LHCN-M2 (cell line): ENCODE data around the gene GATA3. TPM values are rescaled to one million over a fixed set of nuclear protein-coding genes. Genes with fewer than 3 reads are reported as not detected.

Source experiments
- DNase-seq: peaks from one replicate; pipeline ENCODE4 v3.0.0-alpha.2; 2012; ENCODE audit warnings: low read depth
- total RNA-seq: library from RNA; depleted of rRNA; stranded (reverse); fragments of >200 nt; gene quantifications from 2 replicates; pipeline ENCODE4 v1.2.3, GENCODE V29; 2014

The GATA3 gene
- total RNA-seq, 1 experiment from 2014 or later: not detected

DNA sequence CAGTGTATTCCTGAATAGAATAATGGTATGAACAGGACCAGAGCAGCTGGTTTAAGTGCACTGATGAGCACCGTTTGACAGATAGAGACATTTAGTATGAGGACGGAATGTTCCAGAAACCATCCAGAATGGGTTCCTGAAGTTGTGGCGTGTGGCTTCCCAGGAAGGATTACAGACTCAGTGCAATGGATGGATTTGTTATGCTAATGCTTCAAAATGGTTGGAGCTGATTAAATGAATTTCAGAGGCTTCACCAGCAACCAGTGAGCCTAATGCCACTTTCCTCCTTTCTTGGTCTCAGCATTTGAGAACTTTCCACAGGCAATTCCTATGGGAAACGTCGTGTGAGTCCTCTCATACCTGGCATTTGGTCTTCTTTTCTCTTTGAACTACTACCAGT, 9.9 kb downstream of the GATA3 start:
- DNase-seq: no peak

DNA sequence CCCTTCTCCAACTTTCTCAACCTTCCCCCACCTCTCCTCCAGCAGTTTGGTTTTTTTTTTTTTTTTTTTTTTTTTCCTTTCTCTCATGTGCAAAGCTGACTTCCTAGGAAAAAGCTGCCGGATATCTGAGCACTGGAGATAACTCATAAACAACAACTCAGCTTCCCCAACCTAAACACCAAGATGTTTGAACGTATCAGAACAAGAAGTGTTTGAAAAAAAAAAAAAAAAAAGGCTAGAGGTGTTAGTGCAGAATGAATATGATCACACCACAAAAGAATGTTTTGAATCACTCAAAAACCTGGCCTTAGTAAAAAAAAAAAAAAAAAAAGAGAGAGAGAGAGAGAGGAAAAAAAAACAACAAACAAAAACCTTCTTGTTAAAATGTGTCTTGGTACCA, 11.2 kb downstream of the GATA3 start:
- no peak for DNase-seq

DNA sequence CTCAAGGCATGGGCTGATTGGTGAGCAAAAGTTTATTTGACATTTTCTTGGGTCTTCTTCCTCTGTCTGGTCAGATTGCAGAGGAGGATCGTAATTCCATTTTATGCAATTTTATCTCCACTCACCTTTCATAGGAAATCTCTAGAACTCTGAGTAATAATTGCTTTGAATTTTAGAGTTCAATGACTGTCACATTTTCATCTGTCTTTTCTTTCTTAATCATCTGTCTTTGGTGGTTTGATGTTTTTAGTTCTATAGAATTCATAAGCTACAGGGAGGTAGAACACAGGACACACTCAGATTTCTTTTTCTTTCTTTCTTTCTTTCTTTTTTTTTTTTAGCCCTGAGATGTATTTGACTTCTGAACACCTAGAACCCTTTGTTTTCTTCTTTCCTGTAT, 11.6 kb downstream of the GATA3 start:
- no peak for DNase-seq

DNA sequence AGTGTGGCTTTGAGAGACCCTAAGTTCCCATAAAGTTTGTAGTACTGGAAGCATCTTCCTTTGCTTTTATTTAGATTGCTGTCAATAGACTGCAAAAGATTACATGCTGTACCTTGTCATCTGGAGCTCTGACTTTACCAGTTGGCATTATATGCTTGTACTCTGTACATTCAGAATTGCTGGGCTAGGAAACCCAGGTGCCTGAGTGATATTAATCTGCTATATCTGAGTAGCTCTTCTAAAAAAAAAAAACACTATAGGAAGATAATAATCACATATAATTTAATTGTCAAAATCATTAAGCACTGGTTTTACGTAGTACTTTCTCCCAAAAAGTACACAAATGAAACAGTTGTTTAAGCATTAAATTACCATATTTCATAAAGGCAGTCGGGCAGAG, 12.3 kb downstream of the GATA3 start:
- no peak for DNase-seq

DNA sequence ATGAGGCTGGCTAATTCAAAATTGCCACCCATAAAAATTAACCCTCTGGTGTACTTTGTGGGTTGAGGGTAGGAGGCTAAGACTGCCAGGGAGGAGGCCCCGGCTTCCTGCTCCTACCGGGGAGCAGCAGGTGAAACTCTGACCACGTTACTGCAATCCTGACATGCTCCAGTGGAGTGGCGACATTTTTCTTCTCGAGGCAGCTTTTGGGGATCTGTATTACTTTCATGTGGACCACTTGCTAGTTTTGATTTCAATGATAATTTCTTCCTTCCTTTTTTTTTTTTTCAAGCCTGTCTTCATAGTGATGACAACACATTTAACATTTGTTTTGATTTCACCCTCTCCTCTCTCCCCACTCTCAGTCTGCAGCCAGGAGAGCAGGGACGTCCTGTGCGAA, 14.6 kb downstream of the GATA3 start:
- DNase-seq: no peak

DNA sequence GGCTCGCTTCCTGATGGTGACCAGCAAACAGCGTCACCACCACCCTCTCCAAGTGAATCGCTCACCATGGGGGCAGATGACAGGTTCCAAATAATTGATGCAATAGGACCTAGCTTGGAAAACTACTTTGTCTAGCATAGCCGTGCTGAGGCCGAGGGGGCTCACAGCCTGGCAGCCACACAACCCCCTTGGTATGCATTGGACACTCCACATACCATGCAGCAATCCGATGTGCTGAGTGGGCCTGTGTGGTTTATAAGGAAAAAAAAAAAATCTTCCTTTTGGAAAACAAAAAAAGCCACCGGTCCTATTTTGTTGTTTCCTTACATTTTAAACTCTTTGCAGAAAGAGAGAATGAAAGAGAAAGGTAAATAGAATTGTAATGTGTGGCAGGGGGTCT, 15.1 kb downstream of the GATA3 start:
- no peak for DNase-seq

DNA sequence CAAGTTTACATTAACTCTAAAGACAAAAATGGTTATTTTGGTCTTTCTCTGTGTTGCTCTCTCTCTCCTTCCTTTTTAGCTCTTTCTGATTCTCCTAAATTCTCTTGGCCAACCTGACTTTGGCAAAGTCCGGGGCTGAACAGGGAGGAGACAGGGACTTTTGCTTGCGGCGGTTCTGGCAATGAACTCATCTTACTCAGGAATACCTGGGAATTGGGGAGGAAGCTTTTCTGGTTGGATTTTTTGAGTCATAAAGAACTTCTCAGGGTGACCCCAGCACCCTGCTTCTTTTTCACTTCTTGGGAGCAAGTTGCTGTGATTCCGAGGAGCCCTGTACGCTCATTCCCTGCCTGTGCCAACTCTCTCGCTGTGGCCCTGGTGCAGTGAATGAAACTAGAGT, 16.0 kb downstream of the GATA3 start:
- no peak for DNase-seq

DNA sequence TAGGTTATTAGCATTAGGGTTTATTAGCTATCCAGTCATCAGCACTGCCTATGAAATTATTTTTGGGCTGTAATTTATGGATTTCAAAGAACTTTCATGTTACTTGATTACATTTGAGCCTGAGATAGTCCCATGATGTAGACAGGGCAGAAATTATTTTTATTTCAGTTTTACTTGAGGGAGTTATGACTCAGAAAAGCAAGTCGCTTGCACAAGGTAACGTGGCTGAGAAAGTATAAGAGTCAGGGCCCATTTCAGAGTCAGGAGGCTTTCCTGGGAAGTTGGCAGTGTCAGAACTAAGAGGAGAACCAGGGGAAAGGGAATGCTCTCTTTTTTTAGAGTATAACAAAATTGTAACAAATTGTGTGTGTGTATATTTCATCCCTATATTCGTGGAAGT, 16.5 kb downstream of the GATA3 start:
- no peak for DNase-seq

DNA sequence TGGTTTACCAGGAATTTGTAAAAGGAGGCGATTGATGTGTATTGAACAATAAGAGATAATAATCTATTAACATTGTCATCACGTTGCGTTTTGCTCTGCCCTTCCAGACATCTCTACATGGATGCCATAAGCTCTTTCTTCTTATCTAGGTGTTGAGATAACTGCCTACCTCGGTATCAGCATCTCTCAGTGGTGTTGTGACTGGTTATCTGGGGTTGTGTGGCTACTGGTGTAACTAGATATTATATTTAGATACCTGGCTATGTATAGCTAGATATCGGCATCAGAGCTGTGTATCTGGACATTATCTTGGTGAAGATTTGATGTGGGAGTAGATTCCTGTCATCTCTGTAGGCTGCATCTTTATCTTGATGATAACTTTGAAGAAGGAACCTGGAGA, 17.2 kb downstream of the GATA3 start:
- no peak for DNase-seq

DNA sequence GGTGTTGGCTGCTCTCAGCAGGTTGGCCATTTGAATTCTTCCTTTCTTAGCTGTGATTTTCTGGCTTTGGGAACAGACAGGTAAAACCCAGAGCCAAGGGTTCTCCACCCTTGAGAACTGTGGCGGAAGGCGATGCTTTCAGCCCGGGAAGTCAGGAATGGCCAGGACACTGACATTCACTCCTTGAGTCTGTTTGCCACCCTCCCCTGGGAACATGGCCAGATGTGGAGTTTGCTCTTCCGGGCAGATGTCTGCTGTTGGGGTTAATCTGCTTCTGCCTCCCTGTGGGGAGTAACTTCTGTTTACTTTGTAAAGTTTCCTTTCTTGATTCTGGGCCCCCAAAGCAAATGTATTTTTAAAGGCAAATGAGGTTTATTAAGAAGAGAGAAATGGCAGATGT, 17.7 kb downstream of the GATA3 start:
- DNase-seq: no peak

DNA sequence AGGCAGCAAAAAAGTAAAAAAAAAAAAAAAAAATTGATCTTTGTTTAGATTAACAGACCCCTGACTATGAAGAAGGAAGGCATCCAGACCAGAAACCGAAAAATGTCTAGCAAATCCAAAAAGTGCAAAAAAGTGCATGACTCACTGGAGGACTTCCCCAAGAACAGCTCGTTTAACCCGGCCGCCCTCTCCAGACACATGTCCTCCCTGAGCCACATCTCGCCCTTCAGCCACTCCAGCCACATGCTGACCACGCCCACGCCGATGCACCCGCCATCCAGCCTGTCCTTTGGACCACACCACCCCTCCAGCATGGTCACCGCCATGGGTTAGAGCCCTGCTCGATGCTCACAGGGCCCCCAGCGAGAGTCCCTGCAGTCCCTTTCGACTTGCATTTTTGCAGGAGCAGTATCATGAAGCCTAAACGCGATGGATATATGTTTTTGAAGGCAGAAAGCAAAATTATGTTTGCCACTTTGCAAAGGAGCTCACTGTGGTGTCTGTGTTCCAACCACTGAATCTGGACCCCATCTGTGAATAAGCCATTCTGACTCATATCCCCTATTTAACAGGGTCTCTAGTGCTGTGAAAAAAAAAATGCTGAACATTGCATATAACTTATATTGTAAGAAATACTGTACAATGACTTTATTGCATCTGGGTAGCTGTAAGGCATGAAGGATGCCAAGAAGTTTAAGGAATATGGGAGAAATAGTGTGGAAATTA, 19.4 kb downstream of the GATA3 start:
- no peak for DNase-seq

DNA sequence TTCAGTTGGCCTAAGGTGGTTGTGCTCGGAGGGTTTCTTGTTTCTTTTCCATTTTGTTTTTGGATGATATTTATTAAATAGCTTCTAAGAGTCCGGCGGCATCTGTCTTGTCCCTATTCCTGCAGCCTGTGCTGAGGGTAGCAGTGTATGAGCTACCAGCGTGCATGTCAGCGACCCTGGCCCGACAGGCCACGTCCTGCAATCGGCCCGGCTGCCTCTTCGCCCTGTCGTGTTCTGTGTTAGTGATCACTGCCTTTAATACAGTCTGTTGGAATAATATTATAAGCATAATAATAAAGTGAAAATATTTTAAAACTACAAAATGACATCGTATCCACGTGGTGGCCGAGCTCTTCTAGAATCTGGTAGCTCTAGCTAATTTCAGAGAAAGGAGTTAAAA, 20.4 kb downstream of the GATA3 start:
- no peak for DNase-seq

DNA sequence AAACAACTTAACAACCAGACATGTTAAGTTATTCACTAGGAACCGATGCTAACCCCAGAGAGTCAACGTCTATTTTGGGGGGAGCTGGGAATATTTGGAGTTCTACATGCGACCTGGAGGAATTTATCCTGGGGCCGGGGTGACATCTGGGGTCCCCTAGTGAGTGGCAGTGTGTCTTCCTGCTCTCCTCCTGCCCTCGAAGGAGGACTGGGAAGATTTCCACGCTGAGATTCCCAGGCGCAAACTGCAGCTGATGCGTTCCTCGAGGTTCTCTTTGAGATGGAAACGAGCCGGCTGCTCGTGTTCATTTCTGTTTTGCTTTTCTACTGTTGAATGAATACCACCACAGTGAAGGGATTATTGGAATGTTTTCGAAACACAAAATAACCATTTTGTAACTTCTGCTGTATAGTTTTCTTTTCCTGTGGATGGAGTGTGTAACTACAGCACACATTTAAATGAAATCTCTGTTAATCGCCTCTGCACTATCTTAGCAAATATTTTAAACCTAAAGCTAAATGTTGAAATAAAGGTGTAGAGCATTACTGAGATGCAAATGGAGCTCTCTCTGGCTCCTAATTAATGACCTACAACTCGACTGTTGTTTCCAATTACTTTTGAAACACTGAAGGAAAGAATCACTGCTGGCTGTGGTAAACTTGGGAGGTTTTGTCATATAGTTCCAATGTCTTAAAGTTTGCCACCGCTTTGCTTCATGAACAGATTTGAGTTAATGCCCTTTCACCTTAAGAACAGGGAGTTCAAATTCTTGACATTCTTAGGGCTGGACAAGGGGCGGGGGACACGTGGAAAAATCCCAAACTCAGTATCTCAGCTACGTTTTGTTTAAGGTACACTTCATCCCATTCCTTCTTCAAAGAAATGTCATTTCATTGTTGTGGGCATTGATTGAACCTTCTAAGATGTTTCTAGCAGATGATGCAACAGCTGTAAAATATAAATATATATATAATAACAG, 21.1 kb downstream of the GATA3 start:
- DNase-seq: no peak

DNA sequence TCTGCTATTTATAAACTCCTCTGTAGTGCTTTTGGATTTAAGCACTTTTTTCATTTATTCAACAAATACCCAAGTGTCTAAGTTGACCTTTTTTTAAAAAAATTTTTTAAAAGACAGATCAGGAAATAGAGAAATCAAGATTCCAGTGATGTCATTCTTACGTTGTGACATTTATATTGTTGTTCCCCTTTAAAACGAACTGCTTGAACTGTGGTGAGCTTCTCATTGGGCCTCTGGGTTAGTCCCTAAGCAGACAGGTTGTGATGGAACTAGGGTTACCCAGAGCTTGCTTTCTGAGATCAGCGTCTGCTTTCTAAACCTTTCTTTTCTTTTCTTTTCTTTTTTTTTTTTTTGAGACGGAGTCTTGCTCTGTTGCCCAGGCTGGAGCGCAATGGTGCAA, 22.4 kb downstream of the GATA3 start:
- DNase-seq: no peak

DNA sequence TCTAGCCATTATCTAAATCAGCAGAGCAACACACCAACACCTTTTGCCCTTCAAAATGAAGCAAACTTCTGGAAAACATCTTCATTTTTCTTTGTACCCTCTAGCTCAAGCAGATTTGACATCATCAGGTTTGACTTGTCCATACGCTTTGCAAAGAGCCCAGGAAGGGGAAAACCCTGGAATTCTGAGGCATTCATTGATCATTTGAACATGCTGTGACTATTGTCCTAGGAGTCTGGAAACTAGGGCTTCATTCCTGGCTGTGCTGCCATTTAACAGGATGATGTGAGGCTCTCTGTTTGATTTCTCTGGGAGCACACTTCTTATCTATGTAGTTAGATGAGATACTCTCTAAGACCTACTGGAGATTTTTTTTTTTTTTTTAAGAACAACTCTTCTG, 23.5 kb downstream of the GATA3 start:
- no peak for DNase-seq

DNA sequence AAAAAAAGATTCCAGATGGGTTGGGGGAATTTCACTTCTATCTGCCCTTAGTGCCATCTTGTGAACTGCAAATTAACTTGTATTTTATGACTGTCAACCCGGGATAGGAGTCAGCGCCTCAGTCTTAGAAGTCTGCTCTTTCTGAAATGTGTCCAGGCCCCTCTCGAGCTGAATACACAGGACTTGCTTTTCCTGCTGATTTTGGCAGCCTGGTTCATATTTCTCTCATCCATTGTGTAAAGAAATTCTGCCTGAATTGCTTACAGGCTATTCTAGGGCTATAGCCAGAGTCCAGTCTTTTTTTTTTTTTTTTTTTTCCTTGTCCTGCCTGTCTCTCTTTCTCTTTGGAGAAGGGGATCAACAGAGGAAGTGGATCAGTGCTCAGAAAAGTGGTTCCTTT, 24.6 kb downstream of the GATA3 start:
- no peak for DNase-seq

DNA sequence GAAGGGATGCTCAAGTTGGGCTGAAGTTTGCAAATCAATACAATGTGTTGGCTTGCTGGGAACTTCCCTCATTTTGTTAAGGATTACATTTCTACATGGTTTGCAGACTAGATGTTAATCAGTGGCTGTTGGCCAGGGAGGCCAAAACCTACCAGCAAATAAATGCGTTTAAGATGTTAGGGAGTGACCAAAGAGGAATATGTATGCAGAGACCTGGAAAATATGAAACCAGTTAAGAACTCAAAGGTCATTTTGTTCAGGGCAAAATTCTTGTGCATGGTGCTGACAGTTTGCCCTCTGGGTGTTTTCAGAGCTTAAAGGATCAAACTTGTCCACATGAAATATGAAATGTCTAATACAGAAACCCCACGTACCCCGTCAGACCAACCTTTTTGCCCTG, 30.3 kb downstream of the GATA3 start:
- no peak for DNase-seq

DNA sequence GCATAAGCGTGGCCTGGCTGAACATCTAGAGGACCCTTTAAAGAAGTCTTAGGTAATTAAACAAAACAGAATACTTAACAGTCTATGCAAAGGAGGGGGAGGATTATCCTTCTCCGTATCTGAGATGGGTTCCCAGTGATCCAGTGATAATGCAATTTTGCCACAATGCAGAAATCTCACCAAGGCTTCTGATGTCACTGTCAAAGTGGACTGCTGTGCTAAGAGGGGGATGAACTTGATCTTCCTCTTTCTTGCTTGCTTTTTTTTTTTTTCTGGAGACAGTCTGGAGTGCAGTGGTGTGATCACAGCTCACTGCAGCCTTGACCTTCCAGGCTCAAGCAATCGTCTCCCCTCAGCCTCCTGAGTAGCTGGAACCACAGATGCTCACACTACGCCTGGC, 30.8 kb downstream of the GATA3 start:
- DNase-seq: no peak

DNA sequence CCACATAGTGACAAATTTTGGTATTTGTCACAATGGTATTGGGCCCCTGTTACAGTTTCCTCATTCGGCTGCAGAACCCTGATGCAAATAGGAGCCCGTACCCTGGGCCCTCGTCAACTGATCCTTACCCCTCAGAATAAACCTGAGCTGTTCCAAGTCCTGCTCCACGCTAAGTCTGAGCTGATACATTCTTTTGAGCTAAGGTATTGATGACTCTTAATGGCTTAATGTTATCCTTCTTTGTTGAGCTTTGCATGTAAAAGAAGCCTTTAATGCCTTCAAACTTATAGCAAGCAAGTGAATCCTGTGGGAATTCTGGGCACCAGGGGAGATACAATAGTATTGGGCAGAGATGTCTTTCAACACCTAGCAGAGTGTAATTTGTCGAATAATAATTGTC, 31.8 kb downstream of the GATA3 start:
- DNase-seq: no peak

DNA sequence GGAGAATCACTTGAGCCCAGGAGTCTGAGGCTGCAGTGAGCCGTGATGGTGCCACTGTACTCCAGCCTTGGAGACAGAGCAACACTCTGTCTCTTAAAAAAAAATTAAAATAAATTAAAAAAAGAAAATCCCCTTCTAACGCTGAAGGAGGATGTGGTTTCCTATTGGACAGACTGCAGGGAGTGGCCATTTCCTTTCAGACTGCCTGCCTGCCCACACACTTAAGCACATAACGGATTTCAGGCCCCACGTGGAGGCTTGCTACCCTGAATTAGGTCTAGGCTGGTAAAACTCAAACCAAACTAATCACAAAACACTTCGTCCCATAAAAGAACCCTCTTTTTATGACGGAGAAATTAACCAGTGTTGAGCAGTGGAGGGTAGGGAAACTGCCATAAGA, 34.0 kb downstream of the GATA3 start:
- DNase-seq: no peak

DNA sequence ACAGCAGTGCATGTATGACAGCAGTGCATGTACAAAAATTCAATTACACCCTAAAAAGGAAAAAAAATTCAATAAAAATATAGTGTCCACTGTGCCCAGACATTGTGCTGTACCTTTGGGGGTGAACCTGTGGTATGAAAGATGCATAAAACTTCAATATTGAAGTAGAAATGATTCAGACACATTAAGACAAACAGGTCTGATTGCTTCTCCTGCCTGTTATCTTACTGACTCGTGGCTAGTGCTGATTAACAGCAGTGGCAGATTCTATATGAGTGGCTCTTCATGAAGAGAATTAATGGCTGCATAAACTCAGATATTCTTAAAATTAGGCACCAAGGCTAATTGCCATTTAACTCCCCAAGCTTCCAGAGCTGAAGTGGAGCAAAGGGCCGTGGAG, 37.9 kb downstream of the GATA3 start:
- no peak for DNase-seq

DNA sequence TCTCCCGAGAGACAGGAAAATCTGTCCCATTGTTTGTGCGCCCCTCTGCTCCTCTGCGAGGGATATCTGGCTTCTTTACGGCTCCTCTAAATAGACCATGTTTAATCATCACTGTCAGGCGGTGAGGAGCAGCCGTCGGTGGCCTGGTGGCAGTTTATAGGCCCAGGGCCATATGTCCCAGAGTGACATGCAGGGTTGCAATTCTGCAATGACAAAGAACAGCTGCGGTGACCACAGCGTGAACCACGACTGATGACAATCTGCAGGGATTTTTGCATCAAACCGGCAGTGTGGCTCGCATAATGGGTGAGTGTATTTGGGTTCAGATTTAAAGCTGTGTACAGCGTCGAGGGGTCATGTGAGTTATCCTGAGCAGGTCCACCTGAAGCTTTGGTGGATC, 41.5 kb downstream of the GATA3 start:
- no peak for DNase-seq

DNA sequence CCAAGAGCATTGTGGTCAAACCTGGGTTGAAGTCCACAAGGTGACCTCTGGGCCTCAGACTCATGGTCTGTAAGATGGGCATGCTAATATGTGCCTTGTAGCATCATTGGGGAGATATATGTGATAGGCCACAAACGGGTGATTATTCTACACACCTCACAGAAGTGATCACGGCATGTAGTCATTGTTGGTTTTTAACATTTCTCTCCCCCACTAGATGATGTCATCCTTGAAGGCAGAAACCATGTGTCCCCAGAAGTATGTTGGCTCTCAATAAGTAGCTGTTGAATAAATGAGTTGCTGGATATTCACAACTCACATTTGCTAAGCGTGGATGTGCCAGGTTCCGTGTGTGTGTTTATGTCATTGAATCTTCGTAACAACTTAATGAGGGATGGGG, 42.4 kb downstream of the GATA3 start:
- DNase-seq: no peak
